GM21367 (cell line): Measurements from ENCODE around the gene MRLN.
"Not testable (repeated sequence)": the region's sequence is repeated elsewhere in the genome, so short reads cannot be mapped to it uniquely, and the experiment has no call there.

ENCODE experiments used
- ATAC-seq: cut with Tn5 transposase; IDR thresholded peaks from one replicate; pipeline ENCODE4 v1.9.1; 2021; ENCODE audit not compliant: unreplicated experiment

Gene MRLN

DNA sequence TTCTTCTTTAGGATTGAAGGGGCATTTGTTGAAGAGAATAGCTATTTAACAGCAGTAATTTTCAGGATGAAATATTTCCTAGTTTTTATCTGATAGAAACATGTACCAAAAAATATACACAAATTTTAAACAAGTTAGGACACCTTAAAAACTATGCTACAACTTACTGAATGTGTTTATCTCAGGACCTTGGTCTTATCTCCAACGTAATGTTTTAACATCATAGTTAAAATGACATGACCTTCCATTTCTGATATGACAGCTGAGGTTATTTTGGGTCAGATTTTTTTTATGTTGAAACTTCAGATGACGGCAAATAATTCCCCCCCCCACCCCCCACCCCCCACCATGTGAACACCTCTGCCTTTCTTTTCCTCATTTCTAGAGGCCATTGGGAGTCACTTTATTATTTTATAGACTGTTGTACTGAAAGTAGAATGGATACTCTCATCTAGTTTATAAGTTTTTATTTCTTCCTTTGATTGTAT, 8.0 kb downstream of the MRLN start:
- ATAC-seq = no peak

DNA sequence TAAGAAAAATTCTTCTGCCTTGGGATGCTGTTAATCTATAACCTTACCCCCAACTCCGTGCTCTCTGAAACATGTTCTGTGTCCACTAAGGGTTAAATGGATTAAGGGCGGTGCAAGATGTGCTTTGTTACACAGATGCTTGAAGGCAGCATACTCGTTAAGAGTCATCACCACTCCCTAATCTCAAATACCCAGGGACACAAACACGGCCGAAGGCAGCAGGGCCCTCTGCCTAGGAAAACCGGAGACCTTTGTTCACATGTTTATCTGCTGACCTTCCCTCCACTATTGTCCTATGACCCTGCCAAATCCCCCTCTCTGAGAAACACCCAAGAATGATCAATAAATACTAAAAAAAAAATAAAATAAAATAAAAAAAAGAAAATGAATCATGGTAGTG, 8.5 kb downstream of the MRLN start:
- not testable (repeated sequence) for ATAC-seq

DNA sequence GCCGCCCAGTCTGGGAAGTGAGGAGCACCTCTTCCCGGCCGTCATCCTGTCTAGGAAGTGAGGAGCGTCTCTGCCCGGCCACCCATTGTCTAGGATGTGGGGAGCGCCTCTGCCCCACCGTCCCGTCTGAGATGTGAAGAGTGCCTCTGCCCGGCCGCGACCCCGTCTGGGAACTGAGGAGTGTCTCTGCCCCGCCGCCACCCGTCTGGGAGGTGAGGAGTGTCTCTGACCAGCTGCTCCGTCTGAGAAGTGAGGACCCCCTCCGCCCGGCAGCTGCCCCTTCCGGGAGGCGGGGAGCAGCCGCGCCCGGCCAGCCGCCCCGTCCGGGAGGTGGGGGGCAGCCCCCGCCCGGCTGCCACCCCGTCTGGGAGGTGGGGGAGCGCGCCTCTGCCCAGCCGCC, 9.1 kb downstream of the MRLN start:
- not testable (repeated sequence) for ATAC-seq

DNA sequence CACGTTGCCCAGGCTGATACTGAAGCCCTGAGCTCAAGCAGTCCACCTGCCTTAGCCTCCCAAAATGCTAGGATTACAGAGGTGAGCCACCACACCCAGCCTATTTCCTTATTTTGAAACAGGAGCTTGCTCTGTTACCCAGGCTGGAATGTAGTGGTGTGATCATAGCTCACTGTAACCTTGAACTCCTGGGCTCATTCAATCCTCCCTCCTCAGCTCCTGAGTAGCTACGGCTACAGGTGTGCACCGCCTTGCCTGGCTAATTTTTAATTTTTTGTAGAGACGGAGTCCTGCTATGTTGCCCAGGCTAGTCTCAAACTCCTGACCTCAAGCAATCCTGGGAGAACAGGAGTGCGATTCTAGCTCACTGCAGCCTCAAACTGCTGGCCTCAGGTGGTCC, 11.7 kb downstream of the MRLN start:
- no peak for ATAC-seq

DNA sequence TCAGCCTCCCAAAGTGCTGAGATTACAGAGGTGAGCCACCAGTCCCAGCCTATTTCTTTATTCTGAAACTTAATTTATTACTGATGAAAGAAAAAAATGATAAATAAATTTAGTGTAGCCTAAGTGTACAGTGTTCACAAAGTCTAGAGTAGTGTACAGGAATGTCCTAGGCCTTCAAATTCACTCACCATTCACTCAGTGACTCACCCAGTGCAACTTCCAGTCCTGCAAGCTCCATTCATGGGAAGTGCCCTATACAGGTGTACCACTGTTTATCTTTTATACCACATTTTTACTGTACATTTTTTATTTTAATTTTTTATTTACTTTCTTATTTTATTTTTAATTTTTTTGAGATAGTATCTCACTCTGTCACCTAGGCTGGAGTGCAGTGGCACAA, 12.2 kb downstream of the MRLN start:
- ATAC-seq = no peak

DNA sequence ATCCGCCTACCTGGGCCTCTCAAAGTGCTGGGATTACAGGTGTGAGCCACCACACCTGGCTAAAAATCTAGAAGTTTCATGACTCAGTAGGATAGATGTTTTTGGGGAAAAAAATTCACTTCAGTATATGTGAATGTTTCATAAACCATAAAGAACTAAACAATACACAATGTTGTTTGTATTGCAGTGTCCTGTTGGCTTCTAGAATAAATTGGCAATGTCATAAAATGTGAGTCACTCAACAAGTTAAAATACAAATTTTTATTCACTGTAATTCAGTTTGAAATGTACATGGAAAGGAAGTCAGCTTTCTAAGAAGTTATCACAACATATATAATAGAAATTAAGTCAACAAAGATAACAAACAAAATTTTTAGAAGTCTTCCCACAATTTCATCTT, 16.5 kb downstream of the MRLN start:
- no peak for ATAC-seq

DNA sequence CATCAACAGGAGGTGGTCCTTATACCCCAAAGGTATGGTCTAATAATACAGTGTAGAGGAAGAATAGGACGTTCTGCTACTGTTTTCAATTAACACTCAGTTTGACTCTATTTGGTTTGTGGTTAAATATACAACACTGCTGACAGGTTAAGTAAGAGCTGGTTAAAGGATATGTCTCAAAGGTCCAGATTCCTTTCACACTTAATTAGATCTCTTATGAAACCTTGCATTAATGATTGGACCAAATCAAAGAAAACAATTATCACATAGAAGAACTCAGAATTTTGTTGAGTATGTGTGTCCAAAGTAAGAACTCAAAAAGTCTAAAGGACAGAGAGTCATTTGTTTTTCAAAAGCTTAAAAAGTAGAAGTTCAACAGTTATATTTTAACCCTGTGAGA, 18.0 kb downstream of the MRLN start:
- no peak for ATAC-seq

DNA sequence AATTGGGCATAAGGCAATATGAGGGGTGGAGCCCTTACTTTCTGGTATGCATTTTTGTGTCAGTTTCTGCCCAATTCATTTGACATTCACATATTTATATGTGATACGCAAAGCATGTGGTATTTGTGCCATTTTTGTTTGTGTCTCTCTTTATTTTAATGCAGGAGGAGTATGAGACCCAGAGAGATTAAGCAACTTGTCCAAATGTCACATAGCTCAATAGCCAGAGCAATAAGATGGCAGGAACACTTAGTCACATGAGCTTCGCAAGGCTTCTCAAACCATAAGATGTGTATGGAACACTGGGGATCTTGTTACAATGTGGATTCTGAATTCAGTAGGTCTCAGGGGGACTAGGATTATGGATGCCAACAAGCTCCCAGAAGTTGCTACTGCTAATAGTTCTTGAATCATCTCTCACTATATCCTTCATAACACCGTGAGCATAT, 19.2 kb downstream of the MRLN start:
- ATAC-seq = no peak

DNA sequence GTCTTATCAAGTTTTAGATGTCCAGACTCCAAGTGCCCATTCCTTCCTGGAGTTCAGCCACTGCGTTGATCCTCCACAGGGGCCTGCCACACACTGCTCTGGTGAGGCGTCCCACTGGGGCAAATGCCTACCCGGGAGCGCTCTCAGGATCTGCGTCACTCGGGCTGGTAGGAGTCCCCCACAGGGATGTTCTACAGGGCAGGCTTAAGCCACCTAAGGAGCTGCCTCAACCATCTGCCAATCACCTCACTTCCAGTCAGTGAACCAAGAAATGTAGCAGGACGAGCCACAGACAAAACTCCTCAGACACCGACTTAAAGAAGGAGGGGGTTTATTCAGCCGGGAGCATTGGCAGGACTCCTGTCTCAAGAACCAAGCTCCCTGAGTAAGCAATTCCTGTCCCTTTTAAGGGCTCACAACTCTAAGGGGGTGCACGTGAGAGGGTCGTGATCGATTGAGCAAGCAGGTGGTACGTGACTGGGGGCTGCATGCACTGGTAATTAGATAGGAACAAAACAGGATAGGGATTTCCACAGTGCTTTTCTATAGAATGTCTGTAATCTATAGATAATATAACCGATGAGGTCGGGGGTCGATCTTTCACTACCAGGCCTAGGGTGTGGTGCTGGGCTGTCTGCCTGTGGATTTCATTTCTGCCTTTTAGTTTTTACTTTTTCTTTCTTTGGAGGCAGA, 19.8 kb downstream of the MRLN start:
- ATAC-seq = not testable (repeated sequence)

DNA sequence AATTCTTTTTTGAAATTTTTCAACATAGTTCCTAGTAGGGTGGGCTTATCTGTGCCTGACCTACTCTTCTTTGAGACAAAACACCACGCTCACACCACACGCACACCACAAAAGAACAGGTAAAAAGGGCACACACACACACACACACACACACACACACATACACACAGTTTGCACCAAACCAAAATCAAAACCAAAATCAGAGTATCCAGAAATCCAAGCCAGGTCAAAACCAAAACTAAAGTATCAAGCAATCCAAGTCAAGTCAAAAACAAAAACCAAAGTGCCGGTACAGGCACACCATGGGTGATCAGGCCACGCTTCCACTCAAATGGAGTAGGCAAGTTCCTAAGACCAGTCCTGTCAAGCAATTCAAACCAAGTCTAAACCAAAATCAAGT, 20.4 kb downstream of the MRLN start:
- ATAC-seq = not testable (repeated sequence)

DNA sequence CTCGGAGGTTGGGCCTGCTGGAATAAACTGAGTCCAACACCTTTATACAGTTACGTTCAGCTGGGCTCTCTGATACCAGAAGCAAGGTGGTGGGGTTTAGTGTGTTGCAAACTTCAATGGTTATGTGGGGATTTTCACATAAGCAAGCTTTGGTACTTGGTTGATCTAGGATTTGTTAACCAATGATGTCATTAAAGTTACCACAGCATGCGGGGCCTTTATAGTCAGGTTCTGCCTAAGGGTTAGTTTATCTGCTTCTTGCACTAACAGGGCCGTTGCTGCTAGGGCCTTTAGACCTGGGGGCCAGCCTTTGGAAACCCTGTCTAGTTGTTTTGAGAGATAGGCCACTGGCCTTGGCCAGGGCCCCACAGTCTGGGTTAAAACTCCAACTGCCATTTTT, 24.1 kb downstream of the MRLN start:
- ATAC-seq = not testable (repeated sequence)

DNA sequence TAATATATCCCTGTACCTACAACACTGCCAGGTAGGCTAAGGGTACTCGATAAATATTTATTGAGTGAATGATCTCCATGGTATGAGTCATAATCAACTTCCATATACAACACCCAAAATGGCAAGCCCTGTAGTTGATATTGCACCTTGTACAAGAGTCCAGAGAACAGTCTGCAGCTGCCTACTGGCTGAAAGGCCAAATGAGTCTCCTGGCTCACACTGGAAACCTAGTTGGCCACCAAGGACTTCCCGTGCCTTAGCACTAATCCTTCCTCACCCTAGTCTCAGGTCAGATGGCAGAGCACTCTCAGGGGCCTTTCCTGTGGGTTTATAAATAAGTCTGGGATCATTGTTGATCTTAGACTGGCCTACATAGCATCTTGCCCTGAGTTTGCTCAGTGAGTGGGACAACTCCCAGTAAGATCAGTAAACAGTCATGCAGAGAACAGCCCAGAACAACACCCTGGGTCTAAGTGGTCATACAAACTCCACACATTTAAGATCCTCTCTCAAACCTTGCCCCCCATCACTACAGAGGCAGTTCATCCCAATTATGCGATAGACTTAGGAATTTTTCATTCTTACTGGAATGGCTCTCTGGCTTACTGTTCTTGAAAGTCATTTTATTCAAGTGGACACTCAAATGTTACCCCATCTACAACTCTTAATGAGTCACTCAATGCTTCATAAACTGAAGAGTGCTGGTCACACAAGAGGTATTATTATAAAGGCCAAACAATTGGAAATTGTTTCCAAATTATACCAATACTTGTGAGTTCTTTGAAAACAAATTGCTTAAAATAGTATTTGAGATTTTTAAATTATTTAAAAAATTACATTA, 28.9 kb downstream of the MRLN start:
- no peak for ATAC-seq

DNA sequence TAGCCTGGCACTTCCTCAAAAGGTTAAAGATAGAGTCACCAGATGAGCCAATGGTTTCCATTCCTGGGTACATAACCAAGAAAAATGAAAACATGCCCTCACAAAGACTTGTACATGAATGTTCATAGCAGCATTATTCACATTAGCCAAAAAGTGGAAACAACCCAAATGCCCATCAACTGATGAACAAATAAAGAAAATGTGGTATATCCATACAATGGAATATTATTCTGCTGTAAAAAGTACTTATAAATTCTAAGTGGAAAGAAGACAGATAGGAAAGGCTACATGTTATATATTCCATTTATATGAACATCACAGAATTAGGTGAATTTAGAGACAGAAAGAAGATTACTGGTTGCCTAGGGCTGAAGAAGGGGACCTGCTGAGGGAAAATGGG, 32.9 kb downstream of the MRLN start:
- ATAC-seq = no peak

DNA sequence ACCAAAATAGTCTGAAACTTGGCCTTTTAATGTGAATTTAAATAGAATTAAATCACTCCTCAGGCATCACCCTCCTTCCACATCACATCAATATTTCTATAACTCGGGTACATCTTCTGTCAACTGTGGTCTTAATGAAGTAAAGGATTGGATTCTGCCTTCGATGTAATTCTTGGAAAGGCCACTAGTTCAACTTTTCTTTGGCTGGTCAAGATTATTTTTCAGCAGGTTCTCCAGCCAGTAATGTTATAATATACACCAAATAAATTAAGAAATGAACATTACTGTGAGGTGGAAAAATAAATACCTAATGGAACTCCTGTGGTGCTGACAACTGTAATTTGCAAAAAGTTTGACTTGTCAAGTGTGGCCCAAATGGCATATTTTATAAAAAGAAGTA, 33.9 kb downstream of the MRLN start:
- no peak for ATAC-seq

DNA sequence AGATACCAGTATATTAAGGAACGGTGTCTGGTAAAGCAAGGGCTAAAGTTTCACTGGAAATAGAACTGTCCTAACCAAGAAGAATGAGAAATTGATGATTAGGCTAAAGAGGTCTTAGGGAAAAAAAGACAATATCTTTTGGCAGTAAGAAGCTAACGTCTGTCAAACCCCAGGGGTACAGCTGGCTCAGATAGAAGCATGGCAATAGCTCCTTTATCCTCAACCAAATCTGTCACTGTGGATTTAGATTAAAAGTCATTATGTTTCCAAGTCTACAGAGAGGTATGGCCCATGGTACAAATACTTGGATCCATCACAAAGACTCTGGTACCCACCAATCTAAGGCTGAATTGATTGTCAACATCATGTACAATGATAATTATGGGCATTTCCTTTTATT, 35.0 kb downstream of the MRLN start:
- no peak for ATAC-seq

DNA sequence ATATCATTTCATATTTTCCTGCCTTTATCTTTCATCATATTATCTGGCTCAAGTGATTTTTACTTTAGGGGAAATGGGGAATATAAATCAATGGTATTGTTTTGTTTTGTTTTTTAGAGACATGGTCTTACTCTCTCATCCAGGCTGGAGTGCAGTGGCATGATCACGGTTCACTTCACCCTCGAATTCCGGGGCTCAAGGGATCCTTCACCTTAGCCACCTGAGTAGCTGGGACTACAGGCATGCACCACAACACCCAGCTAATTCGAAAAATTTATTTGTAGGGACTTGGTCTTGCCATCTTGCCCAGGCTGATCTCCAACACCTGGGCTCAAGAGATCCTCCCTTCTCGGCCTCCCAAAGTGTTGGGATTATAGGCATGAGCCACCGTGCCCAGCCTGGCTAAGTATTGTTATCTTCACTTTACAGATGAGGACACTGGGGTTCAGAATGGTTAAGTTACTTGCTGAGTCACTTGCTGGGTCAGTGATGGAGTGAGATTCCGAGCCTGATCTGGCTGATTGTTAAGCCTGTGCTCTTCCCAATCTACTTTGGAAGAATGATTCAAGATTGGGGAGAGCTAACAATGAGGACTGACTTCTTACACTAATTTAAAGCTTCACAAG, 39.9 kb downstream of the MRLN start:
- ATAC-seq = no peak

DNA sequence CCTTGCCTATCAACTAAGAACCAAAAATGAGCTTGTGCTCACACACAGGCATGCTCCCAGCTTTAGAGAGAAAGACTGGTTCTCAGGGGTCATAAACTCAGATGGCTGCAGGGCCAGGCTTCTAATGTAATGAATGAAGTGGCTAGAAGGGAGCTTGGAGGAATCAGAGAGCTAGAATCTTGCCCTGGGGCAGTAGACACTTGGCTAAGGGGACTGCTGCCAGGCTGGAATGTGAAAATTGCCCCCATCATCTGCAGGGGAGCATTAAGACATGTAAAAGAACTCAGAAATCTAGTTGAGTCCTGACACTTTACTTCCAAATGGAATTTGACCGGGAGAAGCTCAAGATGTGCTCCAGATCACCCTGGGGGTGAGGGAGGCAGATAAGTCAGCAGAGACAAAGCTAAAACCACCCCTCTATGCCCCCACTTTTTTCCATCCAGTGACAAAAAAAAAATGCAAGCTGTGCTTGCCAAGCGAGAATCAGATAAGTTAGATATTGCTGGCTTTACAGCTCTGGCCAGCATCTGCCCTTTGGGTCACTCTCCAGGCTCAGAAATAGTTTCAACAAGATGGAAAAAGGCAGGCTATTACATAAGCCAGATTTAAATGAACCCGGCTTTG, 41.3 kb downstream of the MRLN start:
- no peak for ATAC-seq

DNA sequence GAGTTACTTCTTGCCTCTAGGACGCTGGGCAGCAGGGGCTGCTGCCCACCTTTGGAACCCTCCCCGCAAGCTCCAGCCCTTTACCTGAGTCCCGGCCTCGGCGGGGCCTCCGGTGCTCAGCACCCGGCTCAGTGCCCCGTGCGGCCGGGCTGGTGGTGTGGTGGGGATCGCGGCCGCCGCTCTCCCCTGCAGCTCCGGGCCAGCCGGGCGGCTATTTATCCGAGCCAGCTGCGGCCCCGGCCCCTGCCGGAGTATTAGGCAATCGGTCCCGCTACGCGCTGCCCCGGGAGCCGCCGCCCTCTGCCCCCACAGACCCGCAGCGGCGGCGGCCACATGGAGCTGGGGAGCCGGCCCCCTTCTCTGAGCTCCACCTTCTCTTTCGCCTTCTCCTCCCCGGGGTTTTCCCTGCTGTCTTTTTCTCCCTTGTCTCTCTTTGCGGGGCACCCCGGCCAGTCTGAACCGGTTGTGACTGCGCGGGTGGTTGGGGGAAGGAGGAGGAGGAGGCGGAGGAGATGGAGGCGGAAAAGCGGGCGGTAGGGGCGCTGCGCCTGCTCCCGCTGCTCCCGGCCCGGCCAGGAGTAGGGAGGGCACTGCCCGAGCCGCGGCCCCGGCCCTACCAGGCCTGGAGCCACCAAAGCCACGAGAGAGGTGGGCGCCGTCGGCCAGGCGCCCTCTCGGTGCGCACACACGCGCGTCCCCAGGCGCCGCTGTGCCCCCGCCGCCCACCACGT, 43.7 kb downstream of the MRLN start, which contains the start of gene SLC16A9:
Gene SLC16A9 (minus strand): TSS at position 456 of the 731 bp plus-strand sequence. CDS start 25,559 bp downstream, outside the sequence.
- peak; percentile 79 for ATAC-seq

DNA sequence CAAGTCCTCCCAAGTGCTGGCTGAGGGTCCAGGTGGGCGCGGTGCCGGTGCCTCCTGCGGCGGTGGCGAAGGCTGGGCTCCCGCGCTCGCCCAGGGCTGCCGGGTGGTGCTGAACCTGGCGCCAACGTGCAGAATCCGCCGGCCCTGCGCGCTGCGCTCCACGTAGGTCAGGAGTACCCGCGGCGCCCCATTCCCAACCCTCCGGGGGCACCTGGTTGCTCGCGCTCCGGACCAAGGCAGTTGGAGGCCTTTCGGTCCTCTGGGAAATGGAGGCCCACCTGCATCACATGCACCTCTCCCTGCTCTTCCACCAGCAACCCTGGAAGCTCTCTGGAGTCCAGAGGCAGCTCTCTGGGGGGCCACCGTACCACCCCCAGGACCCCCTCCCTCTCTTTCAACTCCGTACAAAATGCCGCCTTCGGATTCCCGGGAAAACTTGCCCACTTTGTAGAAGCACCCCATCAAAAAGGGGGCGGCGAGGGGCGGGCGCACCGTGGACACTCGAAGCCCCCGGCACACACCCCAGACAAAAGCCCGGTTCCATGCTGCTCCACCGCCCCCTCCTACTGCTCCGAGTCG, 44.4 kb downstream of the MRLN start:
- ATAC-seq = peak; percentile 35
